Mucosa of gallbladder (tissue), 1 donor: ENCODE data around the gene TGFBR2. TPM values are rescaled to one million over a fixed set of nuclear protein-coding genes. Genes with fewer than 3 reads are reported as not detected.

Experiments used
- DNase-seq: peaks from one replicate; pipeline ENCODE4 v3.0.0-alpha.2; 2020; ENCODE audit warnings: low spot score
- total RNA-seq: library from RNA; stranded (reverse); gene quantifications from one replicate; pipeline ENCODE4 v1.2.1, GENCODE V29; 2021
- donor health status: DM: no; HTN: no; CAD: no.

Gene TGFBR2
- total RNA-seq, 1 donor from 2014 or later, result 144 TPM

DNA sequence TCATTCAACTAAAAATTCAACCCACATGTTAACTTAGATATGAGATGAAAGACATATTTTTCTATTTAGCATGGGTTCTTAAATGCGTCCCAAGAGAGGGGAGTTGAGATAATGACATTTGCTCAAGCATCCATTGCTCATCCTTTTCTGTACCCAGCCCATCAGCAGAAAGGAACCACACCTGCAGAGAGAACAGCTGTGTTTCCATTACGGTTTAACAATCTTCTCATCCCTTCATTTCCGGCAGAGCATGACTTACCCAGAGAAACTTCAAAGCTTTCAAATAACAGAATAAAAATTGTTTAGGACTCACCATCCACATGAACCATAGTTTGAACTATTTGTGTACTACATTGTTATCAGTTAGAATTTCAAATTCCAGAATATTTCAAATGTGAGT lies 113.1 kb downstream of the TGFBR2 start:
- DNase-seq, result no peak

DNA sequence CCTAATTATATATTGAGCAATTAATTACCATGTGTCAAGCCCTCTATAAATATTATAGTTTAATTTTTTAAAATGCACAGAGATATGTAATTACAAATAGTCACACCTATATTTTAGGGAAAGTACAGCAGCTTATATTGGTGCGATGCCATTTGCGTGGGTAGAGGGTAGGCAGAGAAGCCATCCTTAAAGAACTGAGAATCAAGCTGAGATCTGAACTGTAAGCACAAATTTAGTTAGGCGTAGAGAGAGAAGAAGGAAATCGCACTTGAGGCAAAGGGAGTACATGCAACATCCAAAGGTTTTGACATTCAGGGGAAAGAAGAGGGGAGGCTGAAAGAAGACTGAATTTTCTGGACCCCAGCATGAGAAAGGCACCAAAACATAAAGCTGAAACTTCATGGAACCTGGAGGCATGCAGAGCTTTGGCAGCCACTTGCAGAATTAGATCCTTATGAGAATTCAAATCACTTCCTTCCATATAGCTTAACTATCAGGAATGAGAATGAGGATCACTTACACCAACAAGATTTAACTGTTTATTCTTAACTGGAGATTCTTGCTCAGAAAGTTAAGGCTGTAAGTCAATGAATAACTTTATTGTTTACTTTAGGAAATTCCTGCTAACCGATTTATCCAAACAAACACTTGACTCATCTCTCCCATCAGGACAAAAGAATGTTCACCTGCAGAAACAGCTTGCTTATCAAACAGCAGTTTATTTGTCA lies 114.3 kb downstream of the TGFBR2 start:
- DNase-seq, result no peak

GRCh38 chr3:30721314-30721634 lies 114.9 kb downstream of the TGFBR2 start:
- DNase-seq, result no peak

DNA sequence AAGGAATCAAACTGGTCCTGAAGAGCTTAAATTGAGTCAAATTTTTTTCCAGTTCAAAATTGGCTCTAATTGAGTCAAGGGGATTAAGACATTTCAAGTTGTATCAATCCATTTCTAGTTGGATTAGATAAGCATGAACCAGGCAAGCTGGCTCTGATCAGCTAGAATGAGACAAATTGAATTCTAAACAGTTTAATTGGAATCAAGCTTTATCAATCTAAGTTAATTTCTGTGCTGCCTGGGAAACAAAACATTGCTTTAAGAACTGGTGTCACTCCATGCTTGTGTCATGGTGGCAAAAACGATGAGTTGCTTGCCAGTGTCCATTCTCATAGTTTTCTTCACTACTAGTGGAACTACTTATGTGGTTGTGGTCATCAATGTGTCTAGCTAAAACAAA lies 116.8 kb downstream of the TGFBR2 start:
- no peak for DNase-seq

- DNase-seq, result no peak
Observed at GRCh38 chr3:30724863-30725262, 118.5 kb downstream of the TGFBR2 start.

- DNase-seq, result no peak
Observed at GRCh38 chr3:30728143-30728542, 121.7 kb downstream of the TGFBR2 start.

GRCh38 chr3:30729512-30729911 lies 123.1 kb downstream of the TGFBR2 start:
- no peak for DNase-seq

DNA sequence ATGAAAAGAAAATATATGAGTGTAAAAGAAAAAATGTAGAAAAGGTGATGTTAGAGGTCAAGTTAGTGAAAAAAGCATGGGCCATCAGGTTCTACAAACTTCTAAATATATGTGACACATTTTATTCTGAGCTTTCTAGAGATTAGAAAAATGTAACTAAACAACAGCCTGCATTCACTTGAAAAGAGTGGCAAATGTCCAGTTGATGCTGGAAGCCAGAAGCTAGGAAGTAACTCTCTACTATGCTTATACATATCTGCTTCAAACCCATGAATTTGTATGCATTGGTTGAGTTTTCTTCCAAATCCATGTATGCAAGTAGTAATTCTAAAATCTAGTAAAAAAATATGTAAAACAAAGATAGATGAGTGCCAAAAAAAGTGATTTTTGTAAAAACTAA lies 123.5 kb downstream of the TGFBR2 start:
- no peak for DNase-seq

GRCh38 chr3:30730967-30731366 lies 124.6 kb downstream of the TGFBR2 start:
- DNase-seq, result no peak

GRCh38 chr3:30733209-30733608 lies 126.8 kb downstream of the TGFBR2 start:
- no peak for DNase-seq

GRCh38 chr3:30733696-30734095 lies 127.3 kb downstream of the TGFBR2 start:
- DNase-seq, result no peak

GRCh38 chr3:30737743-30738499 lies 131.5 kb downstream of the TGFBR2 start:
- DNase-seq, result no peak

- DNase-seq, result no peak
Observed at GRCh38 chr3:30738605-30739004, 132.2 kb downstream of the TGFBR2 start.

- DNase-seq, result no peak
Observed at GRCh38 chr3:30741889-30742288, 135.5 kb downstream of the TGFBR2 start.

- no peak for DNase-seq
Observed at GRCh38 chr3:30742796-30743619, 136.6 kb downstream of the TGFBR2 start.
